HEK293 (cell line): ENCODE results near the gene FGFR2.

Experiments
- CTCF ChIA-PET: fragments of 350-600 bp; formaldehyde crosslinking; extraction: SDS; loops from one replicate; lab custom pipeline; 2021; ENCODE audit warnings: antibody characterized with exemption; lab: Yijun Ruan, JAX
- POLR2A ChIA-PET: fragments of 300-600 bp; formaldehyde crosslinking; extraction: SDS; loops from one replicate; lab custom pipeline; 2020; ENCODE audit warnings: antibody characterized with exemption, inconsistent platforms; lab: Yijun Ruan, JAX
- H3K27ac ChIP-seq: fragments of 200-500 bp; sonication (Bioruptor generic); 2 replicates; pipeline ENCODE4 v1.5.1; 2014; ENCODE audit warnings: low read depth, low read length, control low read depth, inconsistent platforms; ENCODE audit errors: extremely low read depth
- H3K36me3 ChIP-seq, 2 experiments: fragments of 200-500 bp in 1 of 2; sonication (Bioruptor generic) in 1 of 2; 1 replicate in 1 of 2; 2 replicates in 1 of 2; pipeline ENCODE4 v1.5.1; 2014 to 2017; ENCODE audit warnings: inconsistent platforms in 2 of 2, low read length in 2 of 2; ENCODE audit not compliant: control insufficient read depth in 2 of 2, insufficient read depth in 1 of 2
- H3K4me1 ChIP-seq: fragments of 200-500 bp; sonication (Bioruptor generic); 2 replicates; pipeline ENCODE4 v1.5.1; 2014; ENCODE audit warnings: mild to moderate bottlenecking, low read length, inconsistent platforms; ENCODE audit not compliant: control insufficient read depth, insufficient read depth
- H3K4me3 ChIP-seq: 2 replicates; pipeline ENCODE4 v1.5.1; 2011; ENCODE audit warnings: low read depth, mild to moderate bottlenecking, control low read depth, low read length, moderate library complexity
- H3K9me3 ChIP-seq: fragments of 200-500 bp; sonication (Bioruptor generic); 2 replicates; pipeline ENCODE4 v1.5.1; 2014; ENCODE audit warnings: low read depth, low read length, inconsistent platforms; ENCODE audit not compliant: control insufficient read depth, insufficient read depth
- FEZF1 ChIP-seq: fragments of 450-650 bp; formaldehyde crosslinking; IDR thresholded peaks from 2 replicates; pipeline ENCODE4 v1.5.1; 2016; ENCODE audit warnings: missing biosample characterization, missing genetic modification characterization
- KLF1 ChIP-seq: fragments of 450-650 bp; formaldehyde crosslinking; IDR thresholded peaks from 2 replicates; pipeline ENCODE4 v1.5.1; 2016; ENCODE audit warnings: missing biosample characterization, missing genetic modification characterization
- PRDM1 ChIP-seq: fragments of 450-650 bp; formaldehyde crosslinking; IDR thresholded peaks from 2 replicates; pipeline ENCODE4; 2016; ENCODE audit warnings: missing biosample characterization, missing genetic modification characterization
- RBAK ChIP-seq: fragments of 450-650 bp; formaldehyde crosslinking; IDR thresholded peaks from 2 replicates; pipeline ENCODE4 v1.5.1; 2016; ENCODE audit warnings: missing biosample characterization, missing genetic modification characterization
- SALL2 ChIP-seq: fragments of 450-650 bp; formaldehyde crosslinking; IDR thresholded peaks from 2 replicates; pipeline ENCODE4 v1.5.0; 2017; ENCODE audit warnings: missing biosample characterization, mild to moderate bottlenecking, missing genetic modification characterization, borderline replicate concordance
- SETDB1 ChIP-seq: IDR thresholded peaks from one replicate; pipeline ENCODE4 v1.6.1; 2017; ENCODE audit warnings: mild to moderate bottlenecking, low read length, moderate library complexity, mixed read lengths; ENCODE audit not compliant: insufficient read length
- SP2 ChIP-seq: fragments of 450-650 bp; formaldehyde crosslinking; IDR thresholded peaks from 2 replicates; pipeline ENCODE4 v1.5.1; 2016; ENCODE audit warnings: missing biosample characterization, missing genetic modification characterization
- SP7 ChIP-seq: fragments of 450-650 bp; formaldehyde crosslinking; IDR thresholded peaks from 2 replicates; pipeline ENCODE4 v1.5.1; 2016; ENCODE audit warnings: missing biosample characterization, missing genetic modification characterization
- ZBTB1 ChIP-seq: fragments of 450-650 bp; formaldehyde crosslinking; IDR thresholded peaks from 2 replicates; pipeline ENCODE4 v1.5.1; 2016; ENCODE audit warnings: missing biosample characterization, missing genetic modification characterization
- ZBTB10 ChIP-seq: fragments of 450-650 bp; formaldehyde crosslinking; IDR thresholded peaks from 2 replicates; pipeline ENCODE4 v1.5.1; 2016; ENCODE audit warnings: missing biosample characterization, missing genetic modification characterization
- ZFHX2 ChIP-seq: fragments of 450-650 bp; formaldehyde crosslinking; conservative IDR thresholded peaks from 2 replicates; pipeline ENCODE4 v1.5.1; 2016; ENCODE audit warnings: missing biosample characterization, missing genetic modification characterization
- ZFP3 ChIP-seq: fragments of 450-650 bp; formaldehyde crosslinking; IDR thresholded peaks from 2 replicates; pipeline ENCODE4 v1.5.1; 2016; ENCODE audit warnings: low read depth, missing biosample characterization, missing genetic modification characterization
- ZFP69B ChIP-seq: fragments of 450-650 bp; formaldehyde crosslinking; IDR thresholded peaks from 2 replicates; pipeline ENCODE4 v1.5.1; 2016; ENCODE audit warnings: missing biosample characterization, missing genetic modification characterization
- ZNF133 ChIP-seq: fragments of 450-650 bp; formaldehyde crosslinking; IDR thresholded peaks from 2 replicates; pipeline ENCODE4 v1.5.1; 2016; ENCODE audit warnings: missing biosample characterization, missing genetic modification characterization
- ZNF140 ChIP-seq: fragments of 450-650 bp; formaldehyde crosslinking; IDR thresholded peaks from 2 replicates; pipeline ENCODE4 v1.5.1; 2016; ENCODE audit warnings: missing biosample characterization, missing genetic modification characterization
- ZNF169 ChIP-seq: fragments of 450-650 bp; formaldehyde crosslinking; IDR thresholded peaks from 2 replicates; pipeline ENCODE4 v1.5.1; 2016; ENCODE audit warnings: missing biosample characterization, missing genetic modification characterization
- ZNF184 ChIP-seq: fragments of 450-650 bp; IDR thresholded peaks from 2 replicates; pipeline ENCODE4 v1.5.1; 2018; ENCODE audit warnings: missing biosample characterization, mild to moderate bottlenecking, missing genetic modification characterization
- ZNF239 ChIP-seq: fragments of 450-650 bp; formaldehyde crosslinking; IDR thresholded peaks from 2 replicates; pipeline ENCODE4 v1.5.1; 2016; ENCODE audit warnings: missing biosample characterization, missing genetic modification characterization
- ZNF280C ChIP-seq: fragments of 450-650 bp; formaldehyde crosslinking; IDR thresholded peaks from 2 replicates; pipeline ENCODE4 v1.5.1; 2016; ENCODE audit warnings: missing biosample characterization, missing genetic modification characterization
- ZNF302 ChIP-seq: fragments of 450-650 bp; formaldehyde crosslinking; IDR thresholded peaks from 2 replicates; pipeline ENCODE4 v1.5.1; 2016; ENCODE audit warnings: missing biosample characterization, missing genetic modification characterization, low read depth
- ZNF394 ChIP-seq: fragments of 450-650 bp; formaldehyde crosslinking; IDR thresholded peaks from 2 replicates; pipeline ENCODE4 v1.5.1; 2016; ENCODE audit warnings: missing biosample characterization, missing genetic modification characterization, mild to moderate bottlenecking, moderate library complexity, borderline replicate concordance
- ZNF488 ChIP-seq: fragments of 450-650 bp; formaldehyde crosslinking; IDR thresholded peaks from 2 replicates; pipeline ENCODE4 v1.5.1; 2016; ENCODE audit warnings: missing biosample characterization, missing genetic modification characterization
- ZNF596 ChIP-seq: fragments of 450-650 bp; IDR thresholded peaks from 2 replicates; pipeline ENCODE4 v1.5.0; 2018; ENCODE audit warnings: missing biosample characterization, mild to moderate bottlenecking, missing genetic modification characterization, moderate library complexity
- ZNF670 ChIP-seq: fragments of 450-650 bp; formaldehyde crosslinking; IDR thresholded peaks from 2 replicates; pipeline ENCODE4 v1.5.1; 2016; ENCODE audit warnings: missing biosample characterization, missing genetic modification characterization, low read depth
- ZNF677 ChIP-seq: fragments of 450-650 bp; IDR thresholded peaks from 2 replicates; pipeline ENCODE4 v1.5.0; 2018; ENCODE audit warnings: missing biosample characterization, mild to moderate bottlenecking, missing genetic modification characterization, moderate library complexity
- ZNF701 ChIP-seq: fragments of 450-650 bp; formaldehyde crosslinking; IDR thresholded peaks from 2 replicates; pipeline ENCODE4 v1.5.1; 2016; ENCODE audit warnings: missing biosample characterization, missing genetic modification characterization
- ZNF747 ChIP-seq: fragments of 450-650 bp; formaldehyde crosslinking; IDR thresholded peaks from 2 replicates; pipeline ENCODE4 v1.5.1; 2016; ENCODE audit warnings: missing biosample characterization, missing genetic modification characterization
- ZNF837 ChIP-seq: fragments of 450-650 bp; formaldehyde crosslinking; IDR thresholded peaks from 2 replicates; pipeline ENCODE4 v1.5.1; 2016; ENCODE audit warnings: missing biosample characterization, missing genetic modification characterization
- ZSCAN30 ChIP-seq: fragments of 450-650 bp; IDR thresholded peaks from 2 replicates; pipeline ENCODE4 v1.5.1; 2018; ENCODE audit warnings: missing biosample characterization, mild to moderate bottlenecking, missing genetic modification characterization, moderate library complexity
- ZSCAN5A ChIP-seq: fragments of 450-650 bp; formaldehyde crosslinking; IDR thresholded peaks from 2 replicates; pipeline ENCODE4 v1.5.1; 2016; ENCODE audit warnings: missing biosample characterization, missing genetic modification characterization

FGFR2 gene

GRCh38 chr10:121500701-121501332 lies 97.4 kb downstream of the FGFR2 start (continued):
- TF ChIP-seq ZFP3 (tag by site-specific recombination) = no peak
- no peak for TF ChIP-seq ZNF701 (tag by site-specific recombination)
- TF ChIP-seq ZNF169 (tag by site-specific recombination) = no peak
- TF ChIP-seq ZNF184 (tag by site-specific recombination) = peak; percentile 63; the same call in 1 of the 2 replicates
- TF ChIP-seq SETDB1 = no peak
- TF ChIP-seq ZNF677 (tag by site-specific recombination) = no peak
- TF ChIP-seq FEZF1 (tag by site-specific recombination) = peak; percentile 96
- TF ChIP-seq ZNF837 (tag by site-specific recombination) = no peak
- TF ChIP-seq ZNF747 (tag by site-specific recombination) = no peak
- no peak for TF ChIP-seq ZNF133
- no peak for TF ChIP-seq ZNF140 (tag by site-specific recombination)
- TF ChIP-seq KLF1 = peak; percentile 88
- TF ChIP-seq RBAK (tag by site-specific recombination) = no peak
- TF ChIP-seq ZNF596 (tag by site-specific recombination) = no peak
- no peak for TF ChIP-seq SP2 (tag by site-specific recombination)

- H3K27ac ChIP-seq = no peak overlapping the region
- H3K4me3 ChIP-seq = no peak overlapping the region
- POLR2A ChIA-PET = no interaction called here
- peaks cover 27% of the 10 kb centered on the region for H3K4me1 ChIP-seq
- peaks cover 6 to 54% of the 10 kb centered on the region in 2 experiments for H3K36me3 ChIP-seq
- CTCF ChIA-PET = interaction anchor here (0.7 to 0.9 kb wide), 3 partner anchors 8 to 165 kb away, joined by 3 read pairs; no protein-coding TSS in a partner anchor
- no peaks in the 10 kb centered on the region for H3K9me3 ChIP-seq
- TF ChIP-seq ZNF394 (tag by site-specific recombination) (no peak), SP7 (tag by site-specific recombination) (no peak), PRDM1 (no peak), ZSCAN5A (tag by site-specific recombination) (no peak), SALL2 (tag by site-specific recombination) (no peak), ZNF280C (no peak), ZFHX2 (tag by site-specific recombination) (no peak), ZNF140 (tag by site-specific recombination) (no peak), ZNF239 (tag by site-specific recombination) (no peak), ZNF302 (no peak), ZNF670 (tag by site-specific recombination) (no peak), ZNF488 (no peak), ZFP69B (tag by site-specific recombination) (no peak), ZBTB10 (tag by site-specific recombination) (no peak), ZNF747 (tag by site-specific recombination) (no peak), ZSCAN30 (tag by site-specific recombination) (no peak), ZBTB1 (tag by site-specific recombination) (no peak)
Observed at GRCh38 chr10:121497513-121498470, 100.5 kb downstream of the FGFR2 start.
